HCT116 (cell line): ENCODE measurements around the gene DHRS7B.
A peak's percentile ranks its signal among the peaks of the same experiment; 100 is the strongest.

ENCODE experiments used
- EZH2 ChIP-seq: fragments of 200-600 bp; sonication (generic); IDR thresholded peaks from 2 replicates; pipeline ENCODE4 v1.6.1; 2017; ENCODE audit warnings: antibody characterized with exemption, mixed run types
- EZH2phosphoT487 ChIP-seq: fragments of 200-600 bp; IDR thresholded peaks from 2 replicates; pipeline ENCODE4 v1.6.1; 2018; ENCODE audit warnings: antibody characterized with exemption, borderline replicate concordance
- POLR2A ChIP-seq: IDR thresholded peaks from 2 replicates; pipeline ENCODE4 v1.7.0; 2011; ENCODE audit warnings: borderline replicate concordance; ENCODE audit not compliant: insufficient read depth, insufficient read length; ENCODE audit errors: extremely low read depth
- POLR2AphosphoS5 ChIP-seq: IDR thresholded peaks from 2 replicates; pipeline ENCODE4 v1.6.1; 2011; ENCODE audit warnings: mild to moderate bottlenecking, low read depth, low read length, moderate library complexity
- SIN3A ChIP-seq: IDR thresholded peaks from 2 replicates; pipeline ENCODE4 v1.6.1; 2012; ENCODE audit warnings: low read depth
- SP1 ChIP-seq: IDR thresholded peaks from 2 replicates; pipeline ENCODE4 v1.6.1; 2012; ENCODE audit warnings: low read depth
- ZFX ChIP-seq: fragments of 450-650 bp; IDR thresholded peaks from 2 replicates; pipeline ENCODE4 v1.6.1; 2017
- TF ChIP-seq, protein P1 (sequence below), 3 experiments: fragments of 200-600 bp in 1 of 3; sonication (generic) in 1 of 3; IDR thresholded peaks in 2 of 3; conservative IDR thresholded peaks in 1 of 3; 2 replicates each; pipeline ENCODE4 v1.5.1; 2012 to 2017; ENCODE audit warnings: low read depth in 2 of 3, low read length in 2 of 3, antibody characterized with exemption in 1 of 3, borderline replicate concordance in 1 of 3, control low read depth in 1 of 3, mild to moderate bottlenecking in 1 of 3, mixed read lengths in 1 of 3, mixed run types in 1 of 3, moderate library complexity in 1 of 3; ENCODE audit not compliant: insufficient read depth in 1 of 3
- TF ChIP-seq, protein P2 (sequence below): IDR thresholded peaks from 2 replicates; pipeline ENCODE4 v1.6.1; 2012

DNA sequence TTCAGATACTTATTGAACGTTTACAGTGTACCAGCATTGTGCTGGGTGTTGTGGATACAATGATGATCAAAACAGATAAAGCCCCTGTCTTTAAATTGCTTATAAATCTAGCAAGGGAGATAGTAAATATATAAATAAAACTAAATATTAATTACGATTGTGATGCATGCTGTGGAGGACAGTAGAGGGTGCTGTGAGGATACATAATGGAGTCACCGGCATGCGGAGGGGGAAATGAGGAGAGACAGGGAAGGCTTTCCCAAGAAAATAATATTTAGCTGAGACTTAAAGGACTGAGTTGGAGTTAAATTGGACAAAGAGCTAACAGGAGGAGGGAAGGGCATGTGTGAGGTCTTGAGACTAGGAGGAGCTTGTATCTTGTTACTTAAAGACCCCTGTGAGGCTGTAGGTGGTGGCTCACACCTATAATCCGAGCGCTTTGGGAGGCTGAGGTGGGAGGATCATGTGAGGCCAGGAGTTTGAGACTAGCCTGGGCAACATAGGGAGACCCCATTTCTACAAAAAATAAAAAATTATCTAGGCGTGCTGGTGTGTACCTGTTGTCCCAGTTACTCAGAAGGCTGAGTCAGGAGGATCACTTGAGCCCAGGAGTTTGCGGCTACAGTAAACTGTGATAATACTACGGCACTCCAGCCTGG lies 2.4 kb downstream of the DHRS7B start:
- TF ChIP-seq, protein P1, sequence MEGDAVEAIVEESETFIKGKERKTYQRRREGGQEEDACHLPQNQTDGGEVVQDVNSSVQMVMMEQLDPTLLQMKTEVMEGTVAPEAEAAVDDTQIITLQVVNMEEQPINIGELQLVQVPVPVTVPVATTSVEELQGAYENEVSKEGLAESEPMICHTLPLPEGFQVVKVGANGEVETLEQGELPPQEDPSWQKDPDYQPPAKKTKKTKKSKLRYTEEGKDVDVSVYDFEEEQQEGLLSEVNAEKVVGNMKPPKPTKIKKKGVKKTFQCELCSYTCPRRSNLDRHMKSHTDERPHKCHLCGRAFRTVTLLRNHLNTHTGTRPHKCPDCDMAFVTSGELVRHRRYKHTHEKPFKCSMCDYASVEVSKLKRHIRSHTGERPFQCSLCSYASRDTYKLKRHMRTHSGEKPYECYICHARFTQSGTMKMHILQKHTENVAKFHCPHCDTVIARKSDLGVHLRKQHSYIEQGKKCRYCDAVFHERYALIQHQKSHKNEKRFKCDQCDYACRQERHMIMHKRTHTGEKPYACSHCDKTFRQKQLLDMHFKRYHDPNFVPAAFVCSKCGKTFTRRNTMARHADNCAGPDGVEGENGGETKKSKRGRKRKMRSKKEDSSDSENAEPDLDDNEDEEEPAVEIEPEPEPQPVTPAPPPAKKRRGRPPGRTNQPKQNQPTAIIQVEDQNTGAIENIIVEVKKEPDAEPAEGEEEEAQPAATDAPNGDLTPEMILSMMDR (IDR thresholded peaks at IDR 0.05 in 2 of 3, conservative IDR thresholded peaks at IDR 0.05 in 1 of 3; ENCODE audit: borderline replicate concordance in 1 of 3, insufficient read depth in 1 of 3, low read depth in 2 of 3, low read length in 2 of 3): peak; percentile 32 to 60 (median 48); a peak in 5 of 6 replicates
- TF ChIP-seq POLR2A (no peak), EZH2 (no peak), SIN3A (no peak), POLR2AphosphoS5 (no peak), ZFX (no peak), SP1 (no peak), EZH2phosphoT487 (no peak)
- TF ChIP-seq, protein P2, sequence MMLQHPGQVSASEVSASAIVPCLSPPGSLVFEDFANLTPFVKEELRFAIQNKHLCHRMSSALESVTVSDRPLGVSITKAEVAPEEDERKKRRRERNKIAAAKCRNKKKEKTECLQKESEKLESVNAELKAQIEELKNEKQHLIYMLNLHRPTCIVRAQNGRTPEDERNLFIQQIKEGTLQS: no peak
